Head of caudate nucleus (tissue), 42 donors: ENCODE measurements around the gene NHEJ1.
A peak's percentile ranks its signal among the peaks of the same experiment; 100 is the strongest.

ENCODE experiments used
- DNase-seq, 42 donors: peaks; one replicate each; pipeline versions ENCODE4 v3.0.0 to v3.0.0-alpha.2; 2020 to 2021; ENCODE audit warnings: mixed read lengths in 7 of 42
- intact Hi-C: fragments of 100-400 bp; cut with DNase I; formaldehyde crosslinking; loops from one replicate; pipeline ENCODE4 v1.15.0; 2022

The NHEJ1 gene

GRCh38 chr2:219186754-219187456 is 26.3 kb upstream of the NHEJ1 start:
- intact Hi-C loops: no loop called here

GRCh38 chr2:219184121-219184520 is 23.5 kb upstream of the NHEJ1 start:
- peak in 2 of 42 donors; percentile 6 to 9 for DNase-seq

More at GRCh38 chr2:219186754-219187456, 26.3 kb upstream of the NHEJ1 start:
- peak in 2 of 42 donors; percentile 19 to 23 for DNase-seq

GRCh38 chr2:219183151-219183772 is 22.6 kb upstream of the NHEJ1 start:
- DNase-seq: peak in 3 of 42 donors; percentile 9 to 29 (median 9)
- intact Hi-C loops: no loop called here

More at GRCh38 chr2:219184121-219184520, 23.5 kb upstream of the NHEJ1 start:
- intact Hi-C loops: no loop called here

- DNase-seq: peak in 5 of 42 donors; percentile 5 to 34 (median 12)
- intact Hi-C loops: no loop called here
Observed at GRCh38 chr2:219182331-219183150, 21.9 kb upstream of the NHEJ1 start.

- intact Hi-C loops: no loop called here
- peak in 1 of 42 donors; percentile 15 for DNase-seq
Observed at GRCh38 chr2:219181531-219181930, 20.9 kb upstream of the NHEJ1 start.

GRCh38 chr2:219180961-219181360 is 20.3 kb upstream of the NHEJ1 start:
- intact Hi-C loops: no loop called here
- DNase-seq: peak in 1 of 42 donors; percentile 10

GRCh38 chr2:219179601-219180465 is 19.2 kb upstream of the NHEJ1 start:
- peak in 2 of 42 donors; percentile 16 to 20 for DNase-seq
- intact Hi-C loops: loop anchor here (10.0 kb wide), 2 partner anchors 205 to 775 kb away; partner anchors contain the start of gene DNPEP

GRCh38 chr2:219178377-219179175 is 18.0 kb upstream of the NHEJ1 start:
- intact Hi-C loops: loop anchor here (10.0 kb wide), 2 partner anchors 206 to 774 kb away; partner anchors contain the start of gene DNPEP
- DNase-seq: peak in 40 of 42 donors; percentile 19 to 70 (median 44)

GRCh38 chr2:219177552-219178376 is 17.1 kb upstream of the NHEJ1 start, which contains the start of gene RETREG2:
Gene RETREG2, plus strand, starts transcription at chr2:219178275. Its CDS starts 78 bp downstream, at chr2:219178353.
- intact Hi-C loops: loop anchor here (2.0 to 10.0 kb wide), 3 partner anchors 29 to 773 kb away; partner anchors contain the start of genes DNPEP and ZFAND2B
- peak; percentile 56 to 91 (median 81) for DNase-seq

GRCh38 chr2:219176818-219177551 is 16.4 kb upstream of the NHEJ1 start, which contains the start of gene CNPPD1:
Gene CNPPD1, minus strand, starts transcription at chr2:219176925. Its CDS starts 97 bp downstream, at chr2:219176828.
- intact Hi-C loops: loop anchor here (2.0 to 10.0 kb wide), 3 partner anchors 30 to 772 kb away; partner anchors contain the start of genes DNPEP and ZFAND2B
- DNase-seq: peak; percentile 55 to 95 (median 90)

GRCh38 chr2:219175928-219176817 is 15.6 kb upstream of the NHEJ1 start:
- intact Hi-C loops: loop anchor here (2.0 to 10.0 kb wide), 3 partner anchors 31 to 771 kb away; partner anchors contain the start of genes DNPEP and ZFAND2B
- peak in 41 of 42 donors; percentile 20 to 78 (median 53) for DNase-seq

GRCh38 chr2:219175486-219175885 is 14.9 kb upstream of the NHEJ1 start:
- intact Hi-C loops: loop anchor here (10.0 kb wide), 2 partner anchors 209 to 771 kb away; partner anchors contain the start of gene DNPEP
- DNase-seq: peak in 2 of 42 donors; percentile 24 to 36

- peak in 2 of 42 donors; percentile 16 to 24 for DNase-seq
- intact Hi-C loops: loop anchor here (10.0 kb wide), 2 partner anchors 210 to 770 kb away; partner anchors contain the start of gene DNPEP
Observed at GRCh38 chr2:219174801-219175200, 14.2 kb upstream of the NHEJ1 start.

- intact Hi-C loops: loop anchor here (10.0 kb wide), 2 partner anchors 211 to 769 kb away; partner anchors contain the start of gene DNPEP
- no peak for DNase-seq
Observed at GRCh38 chr2:219174146-219174545, 13.5 kb upstream of the NHEJ1 start.
